AG10803 (cell line): ENCODE measurements around the gene LRP1.

Experiments used
- DNase-seq: peaks from one replicate; pipeline ENCODE4 v3.0.0; 2010; ENCODE audit warnings: low read depth
- H3K4me3 ChIP-seq: 2 replicates; pipeline ENCODE4 v1.5.1; 2011; ENCODE audit warnings: mild to moderate bottlenecking, low read length, control low read depth
- TF ChIP-seq, protein P1 (sequence below): conservative IDR thresholded peaks from 2 replicates; pipeline ENCODE4 v1.5.1; 2011; ENCODE audit warnings: mild to moderate bottlenecking, low read length, control low read depth, inconsistent platforms

The LRP1 gene

DNA sequence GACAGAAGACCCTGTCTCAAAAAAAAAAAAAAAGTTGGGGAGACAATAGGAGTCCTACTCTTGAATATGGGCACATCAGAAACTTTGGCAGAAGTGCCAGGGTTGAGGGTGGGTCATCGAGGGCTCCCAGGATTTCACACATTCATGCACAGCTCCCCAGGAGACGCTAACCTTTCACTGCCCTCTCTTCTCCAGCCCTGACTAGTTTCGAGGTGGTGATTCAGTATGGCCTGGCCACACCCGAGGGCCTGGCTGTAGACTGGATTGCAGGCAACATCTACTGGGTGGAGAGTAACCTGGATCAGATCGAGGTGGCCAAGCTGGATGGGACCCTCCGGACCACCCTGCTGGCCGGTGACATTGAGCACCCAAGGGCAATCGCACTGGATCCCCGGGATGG is 48.6 kb downstream of the LRP1 start:
- DNase-seq, result no peak

DNA sequence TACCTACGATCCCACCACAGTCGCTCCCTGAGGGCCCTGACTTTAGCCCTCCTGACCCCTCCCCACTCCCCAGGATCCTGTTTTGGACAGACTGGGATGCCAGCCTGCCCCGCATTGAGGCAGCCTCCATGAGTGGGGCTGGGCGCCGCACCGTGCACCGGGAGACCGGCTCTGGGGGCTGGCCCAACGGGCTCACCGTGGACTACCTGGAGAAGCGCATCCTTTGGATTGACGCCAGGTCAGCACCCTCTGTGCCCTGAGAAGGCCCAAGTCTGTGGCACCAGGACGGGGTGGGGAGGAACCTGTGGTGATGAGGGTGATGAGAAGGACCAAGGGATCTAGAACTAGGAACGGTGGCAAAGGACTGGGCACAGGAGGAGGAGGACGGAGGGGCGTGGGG is 49.1 kb downstream of the LRP1 start:
- H3K4me3 ChIP-seq, result no peak overlapping the region
- no peak for DNase-seq
- TF ChIP-seq, protein P1, sequence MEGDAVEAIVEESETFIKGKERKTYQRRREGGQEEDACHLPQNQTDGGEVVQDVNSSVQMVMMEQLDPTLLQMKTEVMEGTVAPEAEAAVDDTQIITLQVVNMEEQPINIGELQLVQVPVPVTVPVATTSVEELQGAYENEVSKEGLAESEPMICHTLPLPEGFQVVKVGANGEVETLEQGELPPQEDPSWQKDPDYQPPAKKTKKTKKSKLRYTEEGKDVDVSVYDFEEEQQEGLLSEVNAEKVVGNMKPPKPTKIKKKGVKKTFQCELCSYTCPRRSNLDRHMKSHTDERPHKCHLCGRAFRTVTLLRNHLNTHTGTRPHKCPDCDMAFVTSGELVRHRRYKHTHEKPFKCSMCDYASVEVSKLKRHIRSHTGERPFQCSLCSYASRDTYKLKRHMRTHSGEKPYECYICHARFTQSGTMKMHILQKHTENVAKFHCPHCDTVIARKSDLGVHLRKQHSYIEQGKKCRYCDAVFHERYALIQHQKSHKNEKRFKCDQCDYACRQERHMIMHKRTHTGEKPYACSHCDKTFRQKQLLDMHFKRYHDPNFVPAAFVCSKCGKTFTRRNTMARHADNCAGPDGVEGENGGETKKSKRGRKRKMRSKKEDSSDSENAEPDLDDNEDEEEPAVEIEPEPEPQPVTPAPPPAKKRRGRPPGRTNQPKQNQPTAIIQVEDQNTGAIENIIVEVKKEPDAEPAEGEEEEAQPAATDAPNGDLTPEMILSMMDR, result no peak

More for the DNA sequence above, 48.6 kb downstream of the LRP1 start:
- TF ChIP-seq, protein P1, result no peak
- H3K4me3 ChIP-seq, result no peak overlapping the region

DNA sequence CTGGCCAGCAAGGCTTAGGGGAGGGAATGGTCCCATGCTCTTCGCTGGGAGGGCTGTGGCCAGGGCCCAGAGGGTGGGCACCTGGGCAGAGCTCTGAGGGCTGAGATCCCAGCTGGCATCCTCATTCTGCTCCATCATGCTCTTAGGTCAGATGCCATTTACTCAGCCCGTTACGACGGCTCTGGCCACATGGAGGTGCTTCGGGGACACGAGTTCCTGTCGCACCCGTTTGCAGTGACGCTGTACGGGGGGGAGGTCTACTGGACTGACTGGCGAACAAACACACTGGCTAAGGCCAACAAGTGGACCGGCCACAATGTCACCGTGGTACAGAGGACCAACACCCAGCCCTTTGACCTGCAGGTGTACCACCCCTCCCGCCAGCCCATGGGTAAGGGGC is 49.9 kb downstream of the LRP1 start:
- TF ChIP-seq, protein P1, result no peak
- H3K4me3 ChIP-seq, result no peak overlapping the region
- DNase-seq, result no peak

DNA sequence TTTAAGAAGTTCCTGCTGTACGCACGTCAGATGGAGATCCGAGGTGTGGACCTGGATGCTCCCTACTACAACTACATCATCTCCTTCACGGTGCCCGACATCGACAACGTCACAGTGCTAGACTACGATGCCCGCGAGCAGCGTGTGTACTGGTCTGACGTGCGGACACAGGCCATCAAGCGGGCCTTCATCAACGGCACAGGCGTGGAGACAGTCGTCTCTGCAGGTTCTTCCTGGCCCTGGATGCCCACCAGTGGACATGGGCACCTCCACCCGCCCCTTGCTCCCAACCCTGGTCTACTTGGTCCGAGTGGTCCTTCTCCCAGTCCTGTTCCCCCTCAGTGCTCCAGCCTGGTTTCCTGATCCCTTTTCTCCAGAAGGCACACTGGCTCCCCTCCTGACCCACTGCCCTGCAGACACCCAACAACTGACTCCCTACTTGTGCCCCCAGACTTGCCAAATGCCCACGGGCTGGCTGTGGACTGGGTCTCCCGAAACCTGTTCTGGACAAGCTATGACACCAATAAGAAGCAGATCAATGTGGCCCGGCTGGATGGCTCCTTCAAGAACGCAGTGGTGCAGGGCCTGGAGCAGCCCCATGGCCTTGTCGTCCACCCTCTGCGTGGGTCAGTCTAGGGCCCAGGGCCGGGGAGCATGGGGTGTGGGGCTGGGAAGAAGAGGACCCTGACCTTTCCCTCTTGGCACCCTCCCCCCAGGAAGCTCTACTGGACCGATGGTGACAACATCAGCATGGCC is 51.2 kb downstream of the LRP1 start:
- no peak overlapping the region for H3K4me3 ChIP-seq
- TF ChIP-seq, protein P1, result no peak

DNA sequence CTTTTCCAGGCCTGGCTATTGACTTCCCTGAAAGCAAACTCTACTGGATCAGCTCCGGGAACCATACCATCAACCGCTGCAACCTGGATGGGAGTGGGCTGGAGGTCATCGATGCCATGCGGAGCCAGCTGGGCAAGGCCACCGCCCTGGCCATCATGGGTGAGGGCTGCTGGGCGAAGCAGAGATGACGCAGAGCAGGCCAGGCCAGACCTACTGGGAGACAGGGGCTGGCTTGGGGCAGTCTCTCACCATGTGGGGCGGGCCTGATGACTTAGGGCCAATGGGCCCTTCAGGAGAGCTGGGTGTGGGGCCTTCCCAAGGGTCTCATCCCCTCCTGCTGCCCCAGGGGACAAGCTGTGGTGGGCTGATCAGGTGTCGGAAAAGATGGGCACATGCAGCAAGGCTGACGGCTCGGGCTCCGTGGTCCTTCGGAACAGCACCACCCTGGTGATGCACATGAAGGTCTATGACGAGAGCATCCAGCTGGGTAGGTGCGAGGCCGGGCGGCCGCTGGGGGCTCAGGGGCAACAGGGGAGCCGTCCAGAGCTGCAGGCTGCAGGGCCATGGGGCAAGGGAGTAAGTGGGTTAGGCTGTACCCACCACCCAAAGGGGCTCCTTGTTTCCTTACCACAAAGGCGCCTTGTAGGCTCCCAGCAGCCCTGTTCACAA is 52.2 kb downstream of the LRP1 start:
- no peak for DNase-seq

More for the DNA sequence above, 51.2 kb downstream of the LRP1 start:
- no peak for DNase-seq

DNA sequence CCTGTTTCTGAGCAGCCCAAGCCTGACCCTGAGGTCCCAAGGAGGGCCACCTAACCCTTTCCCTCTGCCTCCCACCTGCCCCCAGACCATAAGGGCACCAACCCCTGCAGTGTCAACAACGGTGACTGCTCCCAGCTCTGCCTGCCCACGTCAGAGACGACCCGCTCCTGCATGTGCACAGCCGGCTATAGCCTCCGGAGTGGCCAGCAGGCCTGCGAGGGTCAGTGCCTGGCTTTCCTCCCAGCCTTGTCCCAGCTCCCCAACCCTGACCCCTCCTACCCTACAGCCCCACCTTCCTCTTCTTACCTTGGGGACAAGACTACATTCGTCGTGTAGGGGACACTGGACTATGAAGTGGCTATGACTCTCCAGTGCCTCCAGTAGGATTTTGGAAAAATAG is 52.8 kb downstream of the LRP1 start:
- no peak for DNase-seq
- no peak overlapping the region for H3K4me3 ChIP-seq
- TF ChIP-seq, protein P1, result no peak

More for the DNA sequence above, 52.2 kb downstream of the LRP1 start:
- no peak overlapping the region for H3K4me3 ChIP-seq
- TF ChIP-seq, protein P1, result no peak
